ENCODE data around the gene EHBP1L1. TPM values are rescaled to one million over a fixed set of nuclear protein-coding genes. Genes with fewer than 3 reads are reported as not detected.

The EHBP1L1 gene
- total and polyA plus RNA-seq, 2 of the 13 experiments (the other 11 are each of a cell fraction or from before 2014, with no cell fraction given): 8.3 to 10.6 TPM

GRCh38 chr11:65586676-65587075, 10.8 kb downstream of the EHBP1L1 start:
- Histone ChIP-seq H3K27me3 (ENCODE audit: control insufficient read depth in 1 of 2, insufficient read depth in 2 of 2, low read length in 2 of 2) (no peaks in the 10 kb centered on the region), H3K4me3 (replicated peaks in 1 of 3; ENCODE audit: insufficient read depth in 1 of 3, low read depth in 2 of 3, low read length in 3 of 3) (no peak overlapping the region), H3K4me2 (ENCODE audit: low read depth, low read length) (no peak overlapping the region), H2AFZ (ENCODE audit: low read length) (no peak overlapping the region), H3K4me1 (ENCODE audit: insufficient read depth, low read length) (peaks cover 33% of the 10 kb centered on the region), H3K9ac (ENCODE audit: insufficient read depth, low read depth, low read length) (no peak overlapping the region), H3K27ac (ENCODE audit: extremely low read length, insufficient read depth, low read length) (no peak overlapping the region), H3K79me2 (ENCODE audit: insufficient read depth, low read length) (no peaks in the 10 kb centered on the region), H3K36me3 (replicated peaks in 1 of 2; ENCODE audit: control insufficient read depth in 1 of 2, insufficient read depth in 2 of 2, low read length in 2 of 2) (no peaks in the 10 kb centered on the region), H3K9me3 (ENCODE audit: low read length) (no peaks in the 10 kb centered on the region), H4K20me1 (ENCODE audit: insufficient read depth, low read length) (no peaks in the 10 kb centered on the region)
- FAIRE-seq (no peak), DNase-seq (ENCODE audit: low spot score) (no peak), ATAC-seq (no peak)
- CTCF ChIA-PET (ENCODE audit: low intra/inter-chr PET ratio, low total read pairs): no interaction called here
- POLR2A ChIA-PET: interaction anchor here (1.3 to 2.1 kb wide), 2 partner anchors 9 to 10 kb away, joined by 3 to 6 read pairs; no protein-coding TSS in a partner anchor
- BruUV-seq (replicated peaks): no TSS peak
- intact Hi-C loops (cut with micrococcal nuclease; ENCODE audit: unreplicated experiment) (no loop called here), in situ Hi-C loops (cut with HindIII; ENCODE audit: extremely low pct_ligation_motif_present, low pct_unique_long_range_greater_than_20kb) (loop anchor here (5.0 kb wide), 1 partner anchor 44 kb away; no protein-coding TSS in a partner anchor)
- 100% methylated on average over 1 of the region's 2 CpGs for WGBS (ENCODE audit: low lambda C conversion rate)
- TF ChIP-seq ZNF17 (CRISPR knock-in tag; IDR thresholded peaks at IDR 0.05) (no peak), HOXA7 (CRISPR knock-in tag; IDR thresholded peaks at IDR 0.05) (no peak), ATF2 (CRISPR knock-in tag; IDR thresholded peaks at IDR 0.05) (no peak), ZSCAN20 (CRISPR knock-in tag; IDR thresholded peaks at IDR 0.05; ENCODE audit: borderline replicate concordance) (no peak), MXI1 (IDR thresholded peaks at IDR 0.05; ENCODE audit: borderline replicate concordance, low read depth, low read length) (no peak), KLF16 (CRISPR knock-in tag; IDR thresholded peaks at IDR 0.05) (no peak), USF2 (IDR thresholded peaks at IDR 0.05; ENCODE audit: low read depth, low read length) (no peak), USF2 (CRISPR knock-in tag; IDR thresholded peaks at IDR 0.05; ENCODE audit: borderline replicate concordance) (no peak), ZC3H4 (CRISPR knock-in tag; IDR thresholded peaks at IDR 0.05; ENCODE audit: borderline replicate concordance) (no peak), ZNF317 (CRISPR knock-in tag; IDR thresholded peaks at IDR 0.05) (no peak), POLR2AphosphoS5 (IDR thresholded peaks at IDR 0.05; ENCODE audit: low read depth, low read length) (no peak), MEF2D (CRISPR knock-in tag; IDR thresholded peaks at IDR 0.05) (no peak), ZNF24 (IDR thresholded peaks at IDR 0.05) (no peak), TBP (CRISPR knock-in tag; IDR thresholded peaks at IDR 0.05) (no peak)
- TF ChIP-seq, protein P1, sequence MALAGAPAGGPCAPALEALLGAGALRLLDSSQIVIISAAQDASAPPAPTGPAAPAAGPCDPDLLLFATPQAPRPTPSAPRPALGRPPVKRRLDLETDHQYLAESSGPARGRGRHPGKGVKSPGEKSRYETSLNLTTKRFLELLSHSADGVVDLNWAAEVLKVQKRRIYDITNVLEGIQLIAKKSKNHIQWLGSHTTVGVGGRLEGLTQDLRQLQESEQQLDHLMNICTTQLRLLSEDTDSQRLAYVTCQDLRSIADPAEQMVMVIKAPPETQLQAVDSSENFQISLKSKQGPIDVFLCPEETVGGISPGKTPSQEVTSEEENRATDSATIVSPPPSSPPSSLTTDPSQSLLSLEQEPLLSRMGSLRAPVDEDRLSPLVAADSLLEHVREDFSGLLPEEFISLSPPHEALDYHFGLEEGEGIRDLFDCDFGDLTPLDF (CRISPR knock-in tag; IDR thresholded peaks at IDR 0.05): no peak
- TF ChIP-seq, protein P2, sequence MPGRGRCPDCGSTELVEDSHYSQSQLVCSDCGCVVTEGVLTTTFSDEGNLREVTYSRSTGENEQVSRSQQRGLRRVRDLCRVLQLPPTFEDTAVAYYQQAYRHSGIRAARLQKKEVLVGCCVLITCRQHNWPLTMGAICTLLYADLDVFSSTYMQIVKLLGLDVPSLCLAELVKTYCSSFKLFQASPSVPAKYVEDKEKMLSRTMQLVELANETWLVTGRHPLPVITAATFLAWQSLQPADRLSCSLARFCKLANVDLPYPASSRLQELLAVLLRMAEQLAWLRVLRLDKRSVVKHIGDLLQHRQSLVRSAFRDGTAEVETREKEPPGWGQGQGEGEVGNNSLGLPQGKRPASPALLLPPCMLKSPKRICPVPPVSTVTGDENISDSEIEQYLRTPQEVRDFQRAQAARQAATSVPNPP (CRISPR knock-in tag; IDR thresholded peaks at IDR 0.05): no peak
- TF ChIP-seq, protein P3, sequence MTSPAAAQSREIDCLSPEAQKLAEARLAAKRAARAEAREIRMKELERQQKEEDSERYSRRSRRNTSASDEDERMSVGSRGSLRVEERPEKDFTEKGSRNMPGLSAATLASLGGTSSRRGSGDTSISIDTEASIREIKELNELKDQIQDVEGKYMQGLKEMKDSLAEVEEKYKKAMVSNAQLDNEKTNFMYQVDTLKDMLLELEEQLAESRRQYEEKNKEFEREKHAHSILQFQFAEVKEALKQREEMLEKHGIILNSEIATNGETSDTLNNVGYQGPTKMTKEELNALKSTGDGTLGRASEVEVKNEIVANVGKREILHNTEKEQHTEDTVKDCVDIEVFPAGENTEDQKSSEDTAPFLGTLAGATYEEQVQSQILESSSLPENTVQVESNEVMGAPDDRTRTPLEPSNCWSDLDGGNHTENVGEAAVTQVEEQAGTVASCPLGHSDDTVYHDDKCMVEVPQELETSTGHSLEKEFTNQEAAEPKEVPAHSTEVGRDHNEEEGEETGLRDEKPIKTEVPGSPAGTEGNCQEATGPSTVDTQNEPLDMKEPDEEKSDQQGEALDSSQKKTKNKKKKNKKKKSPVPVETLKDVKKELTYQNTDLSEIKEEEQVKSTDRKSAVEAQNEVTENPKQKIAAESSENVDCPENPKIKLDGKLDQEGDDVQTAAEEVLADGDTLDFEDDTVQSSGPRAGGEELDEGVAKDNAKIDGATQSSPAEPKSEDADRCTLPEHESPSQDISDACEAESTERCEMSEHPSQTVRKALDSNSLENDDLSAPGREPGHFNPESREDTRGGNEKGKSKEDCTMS (CRISPR knock-in tag; conservative IDR thresholded peaks at IDR 0.05): no peak

Measured in HepG2 (cell line).